ENCODE results near the gene NDST1.

Gene NDST1

GRCh38 chr5:150554857-150555256 lies 46.9 kb downstream of the NDST1 start:
- Histone ChIP-seq H3K9me3 (no peaks in the 10 kb centered on the region), H3K27ac (no peak overlapping the region), H3K4me1 (peaks cover 0 to 14% (median 6%) of the 10 kb centered on the region in 4 donors), H3K4me3 (no peak overlapping the region), H3K36me3 (peaks cover 46 to 78% (median 48%) of the 10 kb centered on the region in 3 donors), H3K27me3 (no peaks in the 10 kb centered on the region)
- TF ChIP-seq, protein P1, sequence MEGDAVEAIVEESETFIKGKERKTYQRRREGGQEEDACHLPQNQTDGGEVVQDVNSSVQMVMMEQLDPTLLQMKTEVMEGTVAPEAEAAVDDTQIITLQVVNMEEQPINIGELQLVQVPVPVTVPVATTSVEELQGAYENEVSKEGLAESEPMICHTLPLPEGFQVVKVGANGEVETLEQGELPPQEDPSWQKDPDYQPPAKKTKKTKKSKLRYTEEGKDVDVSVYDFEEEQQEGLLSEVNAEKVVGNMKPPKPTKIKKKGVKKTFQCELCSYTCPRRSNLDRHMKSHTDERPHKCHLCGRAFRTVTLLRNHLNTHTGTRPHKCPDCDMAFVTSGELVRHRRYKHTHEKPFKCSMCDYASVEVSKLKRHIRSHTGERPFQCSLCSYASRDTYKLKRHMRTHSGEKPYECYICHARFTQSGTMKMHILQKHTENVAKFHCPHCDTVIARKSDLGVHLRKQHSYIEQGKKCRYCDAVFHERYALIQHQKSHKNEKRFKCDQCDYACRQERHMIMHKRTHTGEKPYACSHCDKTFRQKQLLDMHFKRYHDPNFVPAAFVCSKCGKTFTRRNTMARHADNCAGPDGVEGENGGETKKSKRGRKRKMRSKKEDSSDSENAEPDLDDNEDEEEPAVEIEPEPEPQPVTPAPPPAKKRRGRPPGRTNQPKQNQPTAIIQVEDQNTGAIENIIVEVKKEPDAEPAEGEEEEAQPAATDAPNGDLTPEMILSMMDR (IDR thresholded peaks at IDR 0.05): no peak
- intact Hi-C loops (cut with DNase I; ENCODE audit: low total_unique reads): no loop called here
- no peak for DNase-seq

DNA sequence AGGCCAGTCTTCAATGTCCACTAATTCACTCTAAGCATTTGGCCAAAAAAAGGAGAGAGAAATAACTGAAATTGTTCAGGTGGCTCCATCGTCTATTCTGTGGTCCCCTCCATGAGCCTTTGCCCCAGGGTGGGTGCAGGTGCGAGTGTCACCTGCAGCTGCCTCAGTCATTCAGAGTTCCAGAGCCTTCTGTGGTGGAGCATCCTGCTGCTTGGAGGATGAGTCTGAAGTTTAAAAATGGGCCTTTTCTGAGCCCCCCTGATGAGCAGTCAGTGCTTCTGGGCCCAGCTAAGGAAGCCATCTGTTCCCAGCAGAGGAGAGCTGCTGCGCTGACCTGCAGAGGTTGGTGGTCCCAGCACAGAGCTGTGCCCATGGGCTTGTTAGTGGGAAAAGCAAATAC lies 48.2 kb downstream of the NDST1 start:
- intact Hi-C loops (cut with DNase I; ENCODE audit: low total_unique reads): no loop called here
- no peak for DNase-seq
- Histone ChIP-seq H3K36me3 (peaks cover 33 to 65% (median 36%) of the 10 kb centered on the region in 3 donors), H3K27ac (no peak overlapping the region), H3K4me1 (peaks cover 0 to 19% (median 7%) of the 10 kb centered on the region in 4 donors), H3K27me3 (no peaks in the 10 kb centered on the region), H3K9me3 (no peaks in the 10 kb centered on the region), H3K4me3 (no peak overlapping the region)
- TF ChIP-seq, protein P1 (IDR thresholded peaks at IDR 0.05): no peak

DNA sequence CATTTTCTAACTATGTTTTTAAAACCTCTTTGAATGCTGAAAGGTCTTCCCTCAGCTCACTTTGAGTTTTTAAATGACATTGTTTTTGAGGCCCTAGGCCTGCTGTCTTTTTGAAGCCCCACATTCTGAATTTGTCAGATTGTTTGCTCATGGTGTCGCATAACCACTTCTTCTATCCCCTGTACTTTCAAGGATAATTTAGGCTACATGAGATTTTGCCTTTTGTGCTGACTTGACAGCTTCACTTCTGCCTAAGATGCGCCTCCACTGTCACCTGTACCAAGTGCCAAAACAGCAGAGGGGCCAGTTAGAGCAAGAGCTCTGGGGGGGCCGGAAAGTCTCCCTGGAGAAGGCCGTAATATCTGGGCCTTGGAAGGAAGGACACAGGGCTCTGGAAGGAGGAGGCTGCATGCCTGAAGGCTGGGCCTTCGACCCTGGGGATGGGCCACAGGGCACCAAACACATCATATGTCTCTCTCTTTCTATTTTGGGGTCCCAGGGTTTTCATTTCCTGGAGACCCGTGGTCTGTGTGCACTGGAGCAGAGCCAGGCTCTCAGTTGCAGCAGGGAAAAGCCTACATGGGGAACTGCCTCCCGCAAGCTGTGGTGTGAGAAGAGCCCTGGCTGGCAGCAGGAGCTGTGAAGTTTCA lies 49.1 kb downstream of the NDST1 start:
- Histone ChIP-seq H3K9me3 (no peaks in the 10 kb centered on the region), H3K4me1 (peaks cover 0 to 22% (median 8%) of the 10 kb centered on the region in 4 donors), H3K27me3 (no peaks in the 10 kb centered on the region), H3K4me3 (no peak overlapping the region), H3K36me3 (peaks cover 24 to 57% (median 28%) of the 10 kb centered on the region in 3 donors), H3K27ac (peak overlapping the region; percentile 49 to 54)
- TF ChIP-seq, protein P1 (IDR thresholded peaks at IDR 0.05): no peak
- intact Hi-C loops (cut with DNase I; ENCODE audit: low total_unique reads): no loop called here
- DNase-seq: no peak

GRCh38 chr5:150557509-150557872 lies 49.6 kb downstream of the NDST1 start:
- Histone ChIP-seq H3K4me1 (peaks cover 0 to 22% (median 8%) of the 10 kb centered on the region in 4 donors), H3K4me3 (no peak overlapping the region), H3K27me3 (no peaks in the 10 kb centered on the region), H3K27ac (peak overlapping the region; percentile 49 to 54), H3K36me3 (peaks cover 19 to 51% (median 24%) of the 10 kb centered on the region in 3 donors), H3K9me3 (no peaks in the 10 kb centered on the region)
- TF ChIP-seq, protein P1 (IDR thresholded peaks at IDR 0.05): no peak
- no peak for DNase-seq
- intact Hi-C loops (cut with DNase I; ENCODE audit: low total_unique reads): no loop called here

GRCh38 chr5:150558088-150558621 lies 50.2 kb downstream of the NDST1 start:
- no peak for DNase-seq
- no peaks in the 10 kb centered on the region for H3K9me3 ChIP-seq
- H3K27me3 ChIP-seq: no peaks in the 10 kb centered on the region
- peaks cover 0 to 22% (median 8%) of the 10 kb centered on the region in 4 donors for H3K4me1 ChIP-seq
- intact Hi-C loops (cut with DNase I; ENCODE audit: low total_unique reads): no loop called here
- H3K27ac ChIP-seq: peak overlapping the region; percentile 49 to 54
- peaks cover 13 to 45% (median 17%) of the 10 kb centered on the region in 3 donors for H3K36me3 ChIP-seq
- no peak overlapping the region for H3K4me3 ChIP-seq
- TF ChIP-seq, protein P1 (IDR thresholded peaks at IDR 0.05): no peak

Data from tibial artery (tissue), 4 donors.